DOHH2 (cell line): ENCODE data around the gene LCN10.

Experiments
- EZH2phosphoT487 ChIP-seq: fragments of 200-600 bp; sonication (generic); IDR thresholded peaks from 2 replicates; pipeline ENCODE4 v1.6.1; 2017; ENCODE audit warnings: borderline replicate concordance, mild to moderate bottlenecking, antibody characterized with exemption, low read length, moderate library complexity, mixed read lengths
- TF ChIP-seq, protein P1 (sequence below): fragments of 200-600 bp; sonication (generic); IDR thresholded peaks from one replicate; pipeline ENCODE4 v1.5.1; 2014; ENCODE audit warnings: antibody characterized with exemption, mild to moderate bottlenecking, low read depth, low read length; ENCODE audit not compliant: poor library complexity, severe bottlenecking

DNA sequence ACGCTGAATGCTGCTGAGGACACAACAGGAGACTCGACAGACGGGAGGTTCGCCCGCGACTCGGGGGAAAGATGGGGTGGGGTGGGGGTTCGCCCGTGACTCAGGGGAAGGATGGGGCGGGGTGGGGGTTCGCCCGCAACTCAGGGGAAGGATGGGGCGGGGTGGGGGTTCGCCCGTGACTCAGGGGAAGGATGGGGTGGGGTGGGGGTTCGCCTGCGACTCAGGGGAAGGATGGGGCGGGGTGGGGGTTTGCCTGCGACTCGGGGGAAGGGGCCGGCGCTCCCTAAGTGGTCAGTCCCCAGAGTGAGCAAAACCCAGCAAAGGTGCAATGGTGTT, 3.4 kb upstream of the LCN10 start:
- TF ChIP-seq, protein P1, sequence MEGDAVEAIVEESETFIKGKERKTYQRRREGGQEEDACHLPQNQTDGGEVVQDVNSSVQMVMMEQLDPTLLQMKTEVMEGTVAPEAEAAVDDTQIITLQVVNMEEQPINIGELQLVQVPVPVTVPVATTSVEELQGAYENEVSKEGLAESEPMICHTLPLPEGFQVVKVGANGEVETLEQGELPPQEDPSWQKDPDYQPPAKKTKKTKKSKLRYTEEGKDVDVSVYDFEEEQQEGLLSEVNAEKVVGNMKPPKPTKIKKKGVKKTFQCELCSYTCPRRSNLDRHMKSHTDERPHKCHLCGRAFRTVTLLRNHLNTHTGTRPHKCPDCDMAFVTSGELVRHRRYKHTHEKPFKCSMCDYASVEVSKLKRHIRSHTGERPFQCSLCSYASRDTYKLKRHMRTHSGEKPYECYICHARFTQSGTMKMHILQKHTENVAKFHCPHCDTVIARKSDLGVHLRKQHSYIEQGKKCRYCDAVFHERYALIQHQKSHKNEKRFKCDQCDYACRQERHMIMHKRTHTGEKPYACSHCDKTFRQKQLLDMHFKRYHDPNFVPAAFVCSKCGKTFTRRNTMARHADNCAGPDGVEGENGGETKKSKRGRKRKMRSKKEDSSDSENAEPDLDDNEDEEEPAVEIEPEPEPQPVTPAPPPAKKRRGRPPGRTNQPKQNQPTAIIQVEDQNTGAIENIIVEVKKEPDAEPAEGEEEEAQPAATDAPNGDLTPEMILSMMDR, result no peak
- TF ChIP-seq EZH2phosphoT487, result no peak
